Hippocampal formation (tissue), 2 donors: ENCODE measurements around the gene TOX2.

Experiments used
- DNase-seq, 2 donors: peaks; one replicate each; lab custom pipeline; 2025; lab: John Stamatoyannopoulos, UW

TOX2 gene

GRCh38 chr20:44104798-44105517, 190.3 kb downstream of the TOX2 start:
- DNase-seq: no peak

GRCh38 chr20:44106615-44107014, 192.0 kb downstream of the TOX2 start:
- no peak for DNase-seq

DNA sequence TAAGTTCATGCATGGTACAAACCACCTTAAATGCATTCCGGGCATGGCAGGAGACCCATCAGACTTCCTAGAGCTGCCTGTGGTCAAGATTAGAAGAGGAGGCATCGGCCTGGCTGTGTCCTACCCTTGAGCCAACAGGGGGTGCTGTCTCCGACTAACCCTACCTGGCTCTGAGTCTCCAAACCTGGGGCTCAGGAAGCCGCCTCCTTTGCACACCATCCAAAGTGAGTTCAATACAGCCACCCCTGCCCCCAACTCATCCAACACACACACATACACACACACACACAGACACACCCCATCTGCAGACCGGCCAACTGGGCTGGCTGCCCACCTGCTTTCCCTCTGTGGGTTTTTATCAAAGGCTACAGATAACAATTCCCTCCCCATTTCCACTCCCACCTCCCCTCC, 195.3 kb downstream of the TOX2 start:
- no peak for DNase-seq

GRCh38 chr20:44110816-44111568, 196.3 kb downstream of the TOX2 start:
- DNase-seq: no peak

DNA sequence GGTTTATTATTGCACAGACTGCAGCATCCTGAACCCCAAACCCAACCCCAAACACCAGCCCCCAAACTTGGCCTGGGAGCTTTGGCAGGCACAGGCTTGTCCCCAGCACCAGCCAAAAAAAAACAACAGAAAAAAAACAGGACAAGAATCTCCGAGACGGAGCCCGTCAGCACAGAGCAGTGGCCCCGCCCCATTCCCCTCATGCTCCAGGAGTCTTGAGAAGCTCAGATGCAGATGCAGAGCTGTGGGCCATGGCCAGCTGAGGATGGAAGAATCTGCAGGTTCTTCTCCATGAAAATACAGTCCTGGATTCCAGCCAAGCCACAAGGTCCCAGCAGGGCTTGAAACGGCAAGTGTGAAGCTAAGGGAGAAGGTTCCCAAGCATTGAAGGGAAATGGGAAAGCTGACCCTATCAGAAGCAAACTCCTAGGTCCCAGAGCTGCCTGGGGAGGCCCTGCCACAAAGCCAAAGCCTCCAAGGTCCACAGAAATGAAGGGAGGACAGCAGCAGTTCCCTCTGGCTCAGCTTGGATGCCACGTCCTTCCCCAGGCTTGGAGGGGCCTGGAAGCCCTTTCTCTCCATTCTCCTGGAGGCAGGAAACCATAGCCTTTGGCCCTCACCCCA, 197.2 kb downstream of the TOX2 start:
- DNase-seq: no peak

- DNase-seq: no peak
These were observed 197.8 kb downstream of the TOX2 start for GRCh38 chr20:44112456-44112855.

DNA sequence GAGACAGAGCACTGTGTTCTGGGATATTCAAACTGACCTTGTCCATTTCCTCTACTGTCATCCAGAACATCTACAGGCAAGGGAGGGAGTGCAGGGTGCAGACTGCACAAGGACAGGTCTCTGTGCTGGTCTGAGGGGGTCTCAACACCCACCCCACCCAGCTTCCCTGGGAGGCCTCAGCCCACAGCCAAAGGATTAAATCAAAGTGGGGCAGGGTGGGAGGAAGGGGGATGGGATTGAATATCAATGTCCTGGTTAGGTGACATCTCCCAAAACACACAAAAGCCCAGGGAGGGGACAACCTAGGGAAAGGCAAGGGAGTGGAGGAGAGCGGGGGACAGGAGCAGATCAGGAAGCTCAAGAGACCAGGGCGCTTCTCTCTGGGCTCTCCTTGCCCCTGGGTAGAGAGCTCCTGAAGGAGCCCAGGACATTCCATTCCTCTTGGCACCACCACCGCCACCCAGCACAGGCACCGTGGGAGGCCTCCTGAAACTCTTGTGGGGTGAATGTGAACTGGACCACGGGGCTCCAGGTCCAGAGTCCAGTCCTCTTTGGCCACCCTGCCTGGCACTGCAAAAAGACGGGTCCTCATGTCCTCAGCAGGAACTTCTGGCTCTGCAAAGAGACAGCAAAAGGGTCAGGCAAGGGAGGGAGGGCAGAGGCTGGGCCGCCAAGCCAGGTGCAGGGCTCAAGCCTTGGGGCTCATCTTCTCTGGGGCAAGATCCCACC, 198.4 kb downstream of the TOX2 start:
- no peak for DNase-seq

GRCh38 chr20:44113618-44114376, 199.1 kb downstream of the TOX2 start:
- no peak for DNase-seq

- DNase-seq: no peak
These were observed 200.5 kb downstream of the TOX2 start for GRCh38 chr20:44115181-44115580.

- DNase-seq: no peak
These were observed 201.4 kb downstream of the TOX2 start for GRCh38 chr20:44115762-44116644.

DNA sequence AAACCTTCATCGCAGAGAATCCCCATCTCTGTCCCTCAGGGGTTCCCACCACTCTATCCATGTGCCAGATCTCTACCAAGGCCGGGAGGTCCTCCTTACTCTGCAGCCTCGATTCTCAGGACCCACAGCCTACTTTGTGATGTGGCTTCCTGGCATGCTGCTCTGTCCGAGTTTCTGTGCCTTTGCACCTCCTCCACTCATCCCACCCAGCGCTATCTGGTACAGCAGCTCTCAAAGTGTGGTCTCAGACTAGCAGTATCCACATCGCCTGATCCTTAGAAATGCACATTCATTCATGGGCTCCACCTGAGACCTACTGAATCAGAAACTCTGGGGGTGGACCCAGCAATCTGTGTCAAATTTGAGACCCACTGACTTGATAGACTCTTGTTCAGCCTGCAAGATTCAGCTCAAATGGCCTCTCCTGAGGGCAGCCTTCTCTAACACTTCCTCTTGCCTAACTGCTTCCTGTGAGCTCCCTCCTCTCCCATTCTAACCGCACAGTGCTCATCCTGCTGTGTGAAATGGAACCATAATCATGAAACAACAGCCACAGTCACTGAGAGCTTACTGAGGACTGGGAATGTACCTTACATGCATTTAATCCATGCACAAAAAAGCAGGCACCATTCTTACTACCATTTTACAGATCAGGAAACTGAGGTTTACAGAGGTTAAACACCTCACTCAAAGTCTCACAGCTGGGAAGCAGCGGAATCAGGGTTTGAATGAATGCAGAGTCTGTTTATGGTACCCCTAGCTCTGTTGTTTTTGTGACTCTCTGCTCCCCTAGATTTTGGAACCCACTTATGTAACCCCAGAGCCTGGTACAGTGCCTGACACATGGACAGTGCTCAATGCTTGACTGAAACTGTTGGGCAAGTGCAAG, 202.9 kb downstream of the TOX2 start:
- no peak for DNase-seq

- DNase-seq: no peak
These were observed 203.8 kb downstream of the TOX2 start for GRCh38 chr20:44118185-44119033.
